Hepatocyte (in vitro differentiated cells): Measurements from ENCODE around the gene SRGAP2.
"Not testable (repeated sequence)": the region's sequence is repeated elsewhere in the genome, so short reads cannot be mapped to it uniquely, and the experiment has no call there.

Source experiments
- CTCF ChIP-seq: fragments of 200-600 bp; sonication (generic); IDR thresholded peaks from 2 replicates; pipeline ENCODE4 v1.5.1; 2016; ENCODE audit warnings: antibody characterized with exemption, mild to moderate bottlenecking; ENCODE audit not compliant: poor library complexity
- EZH2 ChIP-seq: fragments of 200-600 bp; sonication (generic); IDR thresholded peaks from 2 replicates; pipeline ENCODE4 v1.6.1; 2016; ENCODE audit warnings: antibody characterized with exemption, mild to moderate bottlenecking, borderline replicate concordance
- EZH2phosphoT487 ChIP-seq: fragments of 200-600 bp; sonication (generic); IDR thresholded peaks from one replicate; pipeline ENCODE4 v1.6.1; 2018; ENCODE audit warnings: antibody characterized with exemption, mild to moderate bottlenecking, low read depth, moderate library complexity; ENCODE audit not compliant: unreplicated experiment, severe bottlenecking

- not testable (repeated sequence) for TF ChIP-seq CTCF, EZH2, EZH2phosphoT487
Observed at GRCh38 chr1:206204871-206205270, 1.5 kb downstream of the SRGAP2 start.
